Measurements from ENCODE around the gene TRPM2. TPM values are rescaled to one million over a fixed set of nuclear protein-coding genes. Genes with fewer than 3 reads are reported as not detected.

TRPM2 gene
- 1 to 10 TPM; 1.0 to 3.3 (median 3.1) TPM for total RNA-seq

- Histone ChIP-seq H3K27me3 (peaks cover 74% of the 10 kb centered on the region), H3K27ac (peak within 1 kb of the TSS in 3 of 4 donors; percentile 41 to 60 (median 42)), H3K9me3 (no peaks in the 10 kb centered on the region), H3K4me1 (peaks cover 0 to 12% (median 0%) of the 10 kb centered on the region in 3 donors), H3K4me3 (peak within 1 kb of the TSS in 1 of 2 donors; percentile 31), H3K36me3 (no peaks in the 10 kb centered on the region)
- WGBS, 2 donors (ENCODE audit: low coverage in 1 of 2), result 51% methylated on average over 6 of the region's 21 CpGs; no CpG with 5 or more reads in 1 of the 2 donors
- ATAC-seq, result peak; percentile 53
- TF ChIP-seq POLR2A (IDR thresholded peaks at IDR 0.05) (no peak), CTCF (IDR thresholded peaks at IDR 0.05) (no peak), POLR2AphosphoS5 (IDR thresholded peaks at IDR 0.05) (no peak), EP300 (IDR thresholded peaks at IDR 0.05) (no peak)
Measured at GRCh38 chr21:44353191-44353970, at the start of gene TRPM2. Gene TRPM2, plus strand, starts transcription at chr21:44353621. Its CDS starts 80 bp downstream, at chr21:44353701.

- Histone ChIP-seq H3K9me3 (no peaks in the 10 kb centered on the region), H3K27me3 (no peaks in the 10 kb centered on the region), H3K4me1 (peaks cover 0 to 76% (median 24%) of the 10 kb centered on the region in 3 donors), H3K27ac (peak overlapping the region in 2 of 4 donors; percentile 31 to 48), H3K4me3 (no peak overlapping the region), H3K36me3 (peaks cover 0 to 31% of the 10 kb centered on the region in 2 donors)
- TF ChIP-seq EP300 (IDR thresholded peaks at IDR 0.05) (no peak), CTCF (IDR thresholded peaks at IDR 0.05) (no peak), POLR2A (IDR thresholded peaks at IDR 0.05) (no peak), POLR2AphosphoS5 (IDR thresholded peaks at IDR 0.05) (no peak)
- WGBS, 2 donors (ENCODE audit: low coverage in 1 of 2), result 69% methylated on average over 4 of the region's 16 CpGs; no CpG with 5 or more reads in 1 of the 2 donors
- ATAC-seq, result no peak
Measured at GRCh38 chr21:44304011-44304616, 49.3 kb upstream of the TRPM2 start.

- peak overlapping the region in 2 of 4 donors; percentile 4 to 48 for H3K27ac ChIP-seq
- TF ChIP-seq CTCF (IDR thresholded peaks at IDR 0.05) (peak in 3 of 4 experiments; percentile 33 to 61 (median 53)), POLR2A (IDR thresholded peaks at IDR 0.05) (no peak)
- H3K9me3 ChIP-seq, result no peaks in the 10 kb centered on the region
- H3K27me3 ChIP-seq, result no peaks in the 10 kb centered on the region
- peaks cover 0 to 39% of the 10 kb centered on the region in 2 donors for H3K36me3 ChIP-seq
- ATAC-seq, result no peak
- peaks cover 0 to 71% (median 24%) of the 10 kb centered on the region in 3 donors for H3K4me1 ChIP-seq
- WGBS, 2 donors (ENCODE audit: low coverage in 1 of 2), result no CpG with 5 or more reads among the region's 8 CpGs
- no peak overlapping the region for H3K4me3 ChIP-seq
Measured at GRCh38 chr21:44304877-44305293, 48.5 kb upstream of the TRPM2 start.

GRCh38 chr21:44305691-44306090 is 47.7 kb upstream of the TRPM2 start:
- WGBS, 2 donors (ENCODE audit: low coverage in 1 of 2), result 71% methylated on average over 7 of the region's 9 CpGs; no CpG with 5 or more reads in 1 of the 2 donors

More at GRCh38 chr21:44305691-44306090, 47.7 kb upstream of the TRPM2 start:
- Histone ChIP-seq H3K27me3 (no peaks in the 10 kb centered on the region), H3K27ac (peak overlapping the region in 1 of 4 donors; percentile 20), H3K4me1 (peaks cover 0 to 68% (median 23%) of the 10 kb centered on the region in 3 donors), H3K9me3 (no peaks in the 10 kb centered on the region), H3K4me3 (no peak overlapping the region), H3K36me3 (peaks cover 0 to 47% of the 10 kb centered on the region in 2 donors)
- ATAC-seq, result no peak
- TF ChIP-seq POLR2AphosphoS5 (IDR thresholded peaks at IDR 0.05) (no peak), CTCF (IDR thresholded peaks at IDR 0.05) (no peak), POLR2A (IDR thresholded peaks at IDR 0.05) (no peak), EP300 (IDR thresholded peaks at IDR 0.05) (no peak)
